GM12892 (cell line): ENCODE measurements around the gene ADAMTS3.

Experiments
- POLR2A ChIP-seq: IDR thresholded peaks from 2 replicates; pipeline ENCODE4 v1.6.1; 2011; ENCODE audit warnings: low read depth, low read length, control low read depth
- POLR2AphosphoS5 ChIP-seq: IDR thresholded peaks from 2 replicates; pipeline ENCODE4 v1.6.1; 2011; ENCODE audit warnings: low read depth, low read length, control low read depth
- TAF1 ChIP-seq: IDR thresholded peaks from 2 replicates; pipeline ENCODE4 v1.6.1; 2011; ENCODE audit warnings: low read depth, mild to moderate bottlenecking, control low read depth, low read length, borderline replicate concordance

DNA sequence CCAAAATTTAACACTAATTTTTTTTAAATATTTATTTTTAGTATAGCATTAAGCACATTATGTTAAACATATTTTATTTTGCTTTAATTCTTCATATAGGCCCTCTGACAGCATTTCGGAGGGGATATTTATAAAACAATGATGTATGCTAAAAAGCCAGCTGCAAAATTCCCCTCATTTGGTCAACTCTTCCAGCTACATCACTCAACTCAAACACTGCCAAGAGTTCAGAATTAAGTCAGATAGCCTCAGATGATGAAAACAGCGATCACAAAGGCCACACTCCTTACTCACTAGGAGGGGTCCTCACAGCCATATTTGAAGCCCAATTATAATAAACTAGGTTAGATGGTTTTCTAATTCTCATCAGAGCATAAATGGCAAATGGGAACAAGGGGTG, 146.6 kb downstream of the ADAMTS3 start:
- TF ChIP-seq POLR2A (no peak), TAF1 (no peak), POLR2AphosphoS5 (no peak)
